22Rv1 (cell line): ENCODE measurements around the gene USP20.
"Not testable (repeated sequence)": the region's sequence is repeated elsewhere in the genome, so short reads cannot be mapped to it uniquely, and the experiment has no call there.

Experiments
- H3K27ac ChIP-seq: fragments of 450-650 bp; 2 replicates; pipeline ENCODE4 v1.5.1; 2017
- CTCF ChIP-seq: fragments of 450-650 bp; IDR thresholded peaks from 2 replicates; pipeline ENCODE4 v1.5.1; 2017; ENCODE audit warnings: mild to moderate bottlenecking
- ZFX ChIP-seq: fragments of 450-650 bp; IDR thresholded peaks from 2 replicates; pipeline ENCODE4 v1.6.1; 2017; ENCODE audit warnings: antibody characterized with exemption, borderline replicate concordance

USP20 gene

DNA sequence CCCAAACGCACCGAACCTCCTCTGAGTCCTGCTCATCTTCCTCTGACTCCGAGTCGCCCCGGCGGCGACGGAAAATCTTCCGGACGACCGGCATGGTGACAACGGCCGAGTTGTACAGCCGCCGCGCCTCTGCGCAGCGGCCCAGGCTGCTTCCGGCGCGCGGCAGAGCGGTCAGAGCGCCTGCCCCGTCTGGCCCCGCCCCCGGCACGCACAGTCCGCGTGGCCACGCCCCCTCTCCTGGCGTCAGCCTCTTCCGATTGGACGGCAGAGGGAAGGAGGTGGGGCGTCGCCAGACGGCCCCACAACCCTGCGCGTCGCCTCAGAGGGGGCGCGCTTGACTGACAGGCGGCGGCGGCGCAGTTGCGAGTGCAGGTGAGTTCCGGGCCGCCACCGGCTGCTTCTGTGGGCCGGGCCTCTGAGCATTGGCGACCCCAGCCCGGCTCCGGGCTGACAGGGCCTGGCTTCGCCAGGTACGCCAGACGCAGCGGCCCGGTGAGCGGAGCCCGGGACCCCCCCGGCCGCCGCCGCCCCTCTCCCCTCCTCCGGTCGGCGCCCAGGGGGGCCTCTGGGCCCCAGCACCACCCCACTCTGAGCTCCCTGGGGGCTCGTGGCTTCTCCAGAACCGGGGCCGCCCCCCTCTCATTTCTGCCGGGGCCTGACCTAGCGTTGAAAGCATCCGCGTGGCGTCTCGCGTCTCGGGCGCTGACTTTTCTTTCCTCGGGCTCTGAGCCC is at the start of gene USP20, which contains the start of gene C9orf78:
TSS of gene USP20 (plus strand) at position 331 of the 732 bp plus-strand sequence. CDS start 17,098 bp downstream, outside the sequence.
TSS of gene C9orf78 (minus strand) at position 148 of the 732 bp plus-strand sequence. CDS start at position 94, 54 bp downstream.
- H3K27ac ChIP-seq: peak within 1 kb of the TSS; percentile 65
- TF ChIP-seq CTCF (no peak), ZFX (no peak)

DNA sequence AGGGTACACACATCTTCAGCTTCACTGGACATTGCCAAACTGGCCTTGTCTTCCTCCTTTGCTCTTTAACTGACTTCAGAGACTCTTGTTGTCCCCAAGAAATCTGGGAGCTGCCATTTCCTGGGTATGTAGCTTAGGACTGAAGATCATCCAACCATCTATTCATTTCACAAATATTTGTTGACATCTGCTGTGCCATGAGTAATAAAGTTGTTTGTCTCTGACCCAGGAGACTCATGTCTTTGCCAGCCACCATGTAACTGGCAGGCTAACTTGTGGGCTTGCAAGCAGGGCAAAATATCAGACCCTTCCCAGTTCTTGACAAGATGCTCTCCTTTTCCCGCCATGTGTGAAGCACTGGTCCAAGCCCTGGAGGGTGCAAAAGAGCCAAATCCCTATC is 49.4 kb upstream of the USP20 start:
- TF ChIP-seq ZFX (no peak), CTCF (no peak)
- no peak overlapping the region for H3K27ac ChIP-seq

DNA sequence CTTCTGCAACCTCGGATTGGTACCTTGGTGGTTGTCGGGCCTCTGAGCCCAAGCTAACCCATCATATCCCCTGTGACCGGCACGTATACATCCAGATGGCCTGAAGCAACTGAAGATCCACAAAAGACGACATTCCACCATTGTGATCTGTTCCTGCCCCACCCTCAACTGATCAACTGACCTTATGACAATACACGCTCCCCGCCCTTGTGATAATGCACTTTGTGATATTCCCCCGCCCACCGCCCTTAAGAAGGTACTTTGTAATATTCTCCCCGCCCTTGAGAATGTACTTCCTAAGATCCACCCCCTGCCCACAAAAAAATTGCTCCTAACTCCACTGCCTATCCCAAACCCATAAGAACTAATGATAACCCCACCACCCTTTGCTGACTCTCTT is 48.8 kb upstream of the USP20 start:
- no peak overlapping the region for H3K27ac ChIP-seq
- no peak for TF ChIP-seq CTCF
- TF ChIP-seq ZFX: no peak

DNA sequence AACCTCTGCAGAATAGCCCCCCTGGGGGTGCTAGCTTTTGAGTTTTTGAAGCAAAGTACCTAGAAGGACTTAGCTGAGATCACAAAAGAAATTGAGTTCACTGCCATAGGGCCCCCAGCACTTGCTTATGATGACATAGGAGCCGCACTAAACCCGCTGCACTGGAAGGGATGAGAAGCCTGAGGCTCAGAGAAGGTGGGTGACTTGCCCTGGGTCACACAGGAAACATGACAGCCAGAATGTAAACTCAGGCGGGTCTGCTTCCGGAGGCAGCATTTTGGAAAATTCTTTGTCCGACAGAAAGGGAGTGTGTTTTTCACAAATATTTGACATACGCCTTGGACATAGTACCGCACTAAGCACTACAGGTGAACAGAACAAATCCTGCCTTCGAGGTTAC is 40.7 kb upstream of the USP20 start:
- no peak overlapping the region for H3K27ac ChIP-seq
- TF ChIP-seq ZFX (no peak), CTCF (no peak)

- not testable (repeated sequence) for H3K27ac ChIP-seq
These were observed 39.2 kb upstream of the USP20 start for GRCh38 chr9:129796029-129796428.

DNA sequence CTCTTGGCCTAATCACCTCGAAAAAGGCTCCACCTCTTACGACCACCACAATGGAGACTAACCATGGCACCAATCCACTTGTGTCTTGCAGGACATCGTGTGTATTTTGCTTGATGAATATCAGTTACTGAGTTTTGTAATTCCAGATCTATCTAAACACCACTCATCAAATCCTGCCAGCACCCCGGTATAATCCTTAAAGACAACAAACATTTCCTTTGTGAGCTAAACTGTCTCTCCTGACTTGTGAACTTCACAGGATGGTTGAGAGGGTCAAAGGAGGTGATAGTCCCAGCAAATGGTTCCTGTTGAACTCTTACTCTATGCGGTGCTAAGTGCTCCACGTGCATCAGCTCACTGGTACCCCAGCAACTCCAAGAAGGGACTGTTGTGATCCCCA is 36.3 kb upstream of the USP20 start:
- TF ChIP-seq ZFX (no peak), CTCF (no peak)
- no peak overlapping the region for H3K27ac ChIP-seq

DNA sequence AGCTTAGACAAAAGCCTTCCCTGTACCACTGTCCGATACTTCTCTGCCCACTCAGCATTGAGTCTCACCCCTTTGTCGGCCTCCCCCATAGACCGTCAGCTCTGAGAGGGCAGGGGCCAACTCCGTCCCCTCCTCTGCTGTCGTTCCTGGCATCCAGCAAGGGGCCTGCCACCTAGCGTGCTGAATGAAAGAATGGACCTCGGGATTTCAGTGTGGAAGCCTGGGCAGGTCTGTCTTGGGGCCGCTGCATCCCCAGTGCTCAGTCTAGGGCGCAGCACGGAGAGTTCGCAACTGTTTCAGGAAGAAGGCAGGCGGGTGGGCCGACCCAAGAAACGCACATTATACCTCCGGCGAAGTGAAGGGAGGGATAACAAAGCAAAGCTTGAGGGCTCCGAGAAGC is 33.8 kb upstream of the USP20 start:
- no peak for TF ChIP-seq ZFX
- no peak for TF ChIP-seq CTCF
- H3K27ac ChIP-seq: no peak overlapping the region
